Fibroblast of villous mesenchyme (primary cell): Measurements from ENCODE around the gene GASK1A. TPM values are rescaled to one million over a fixed set of nuclear protein-coding genes. Genes with fewer than 3 reads are reported as not detected.

ENCODE experiments used
- DNase-seq: peaks from one replicate; pipeline ENCODE4 v3.0.0-alpha.2; 2010; ENCODE audit warnings: low read depth
- H3K4me3 ChIP-seq: 2 replicates; pipeline ENCODE4 v1.5.1; 2011; ENCODE audit warnings: low read depth, mild to moderate bottlenecking, low read length
- CTCF ChIP-seq: IDR thresholded peaks from 2 replicates; pipeline ENCODE4 v1.5.1; 2012; ENCODE audit warnings: low read depth, mild to moderate bottlenecking, low read length; ENCODE audit not compliant: insufficient read depth
- total RNA-seq: library from RNA; depleted of rRNA; stranded (reverse); fragments of >200 nt; gene quantifications from 2 replicates; pipeline ENCODE4 v1.2.3, GENCODE V29; 2012

Gene GASK1A
- total RNA-seq, 1 donor: 1.7 TPM

GRCh38 chr3:43015572-43015971 lies 36.5 kb downstream of the GASK1A start:
- no peak for DNase-seq
- no peak for TF ChIP-seq CTCF
- H3K4me3 ChIP-seq: no peak overlapping the region

- no peak for DNase-seq
- no peak for TF ChIP-seq CTCF
- H3K4me3 ChIP-seq: no peak overlapping the region
Observed at GRCh38 chr3:43015991-43016865, 37.1 kb downstream of the GASK1A start.

- H3K4me3 ChIP-seq: no peak overlapping the region
- TF ChIP-seq CTCF: no peak
- no peak for DNase-seq
Observed at GRCh38 chr3:43017004-43017403, 37.9 kb downstream of the GASK1A start.

- no peak for TF ChIP-seq CTCF
- no peak overlapping the region for H3K4me3 ChIP-seq
- DNase-seq: no peak
Observed at GRCh38 chr3:43017593-43018195, 38.6 kb downstream of the GASK1A start.

- DNase-seq: no peak
- H3K4me3 ChIP-seq: no peak overlapping the region
- no peak for TF ChIP-seq CTCF
Observed at GRCh38 chr3:43018246-43018645, 39.1 kb downstream of the GASK1A start.

GRCh38 chr3:43019006-43019809 lies 40.1 kb downstream of the GASK1A start:
- TF ChIP-seq CTCF: no peak
- DNase-seq: no peak
- no peak overlapping the region for H3K4me3 ChIP-seq
